Fibroblast of pulmonary artery (primary cell): ENCODE data around the gene TBC1D20.
A peak's percentile ranks its signal among the peaks of the same experiment; 100 is the strongest.
"Not testable (repeated sequence)": the region's sequence is repeated elsewhere in the genome, so short reads cannot be mapped to it uniquely, and the experiment has no call there.

Experiments used
- DNase-seq: peaks from one replicate; pipeline ENCODE4 v3.0.0-alpha.2; 2010; ENCODE audit warnings: low read depth
- H3K4me3 ChIP-seq: replicated peaks from 2 replicates; pipeline ENCODE4 v1.5.1; 2011; ENCODE audit warnings: low read depth, mild to moderate bottlenecking, control low read depth, low read length, moderate library complexity
- CTCF ChIP-seq: IDR thresholded peaks from 2 replicates; pipeline ENCODE4 v1.5.1; 2011; ENCODE audit warnings: mild to moderate bottlenecking, control low read depth, low read length, inconsistent platforms; ENCODE audit errors: missing control alignments

Gene TBC1D20

DNA sequence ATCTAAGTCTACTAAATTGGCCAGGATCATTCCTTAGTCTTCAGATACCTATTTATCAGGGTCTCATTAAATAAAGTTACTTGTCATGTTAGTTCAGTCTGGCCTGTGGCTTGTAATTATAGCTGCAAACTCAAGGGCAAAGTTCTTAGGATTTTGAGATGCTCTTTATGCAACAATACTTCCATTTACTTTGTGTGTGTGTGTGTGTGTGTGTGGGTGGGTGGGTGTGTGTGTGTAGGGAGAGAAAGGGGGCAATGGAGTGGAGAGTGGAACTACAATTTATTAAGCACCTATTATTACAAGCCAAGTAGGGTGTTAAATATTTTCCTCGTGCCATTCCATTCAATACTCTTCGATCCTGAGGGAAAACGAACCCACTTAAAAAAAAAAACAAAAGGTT, 17.7 kb upstream of the TBC1D20 start:
- no peak for TF ChIP-seq CTCF
- DNase-seq: no peak
- H3K4me3 ChIP-seq: no peak overlapping the region

DNA sequence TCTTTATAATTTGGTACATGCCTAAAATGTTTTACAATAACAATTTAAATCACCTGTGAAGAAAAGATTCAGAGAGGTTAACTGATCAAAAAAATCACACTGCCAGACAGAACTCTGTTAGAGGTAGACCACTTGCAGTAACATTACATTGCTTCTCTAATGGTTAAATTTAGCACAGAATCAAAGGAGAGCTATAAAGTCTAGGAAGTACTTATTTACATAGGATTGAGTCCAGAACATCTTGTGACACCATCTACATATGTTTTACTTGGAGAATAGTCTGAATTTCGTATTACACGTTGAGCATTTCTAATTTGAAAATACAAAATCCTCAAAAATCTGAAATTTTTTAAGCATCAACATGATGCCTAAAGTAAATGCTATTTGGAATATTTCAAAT, 17.2 kb upstream of the TBC1D20 start:
- peak; percentile 17 for DNase-seq
- no peak overlapping the region for H3K4me3 ChIP-seq
- no peak for TF ChIP-seq CTCF

DNA sequence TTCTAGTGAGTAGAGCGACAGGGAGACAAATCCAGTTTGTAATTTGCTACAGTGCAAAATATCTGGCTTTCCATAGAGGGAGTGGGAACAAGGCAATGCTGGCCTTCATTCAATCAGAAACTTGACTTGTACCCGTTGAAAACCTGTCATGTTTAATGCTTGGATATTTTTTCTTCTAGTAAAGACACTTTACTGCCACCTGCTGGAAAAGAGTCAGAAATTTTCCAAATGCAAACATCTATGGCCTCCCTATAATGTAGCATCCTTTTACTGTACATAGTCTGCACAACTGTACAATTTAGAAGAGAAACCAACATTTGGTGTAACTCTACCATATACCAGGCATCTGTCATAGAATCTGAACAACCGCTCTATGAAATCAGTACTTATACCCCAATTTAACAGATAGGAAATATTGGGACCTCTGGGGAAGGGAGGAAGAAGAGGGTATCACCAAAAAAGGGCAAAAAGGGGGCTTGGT, 16.7 kb upstream of the TBC1D20 start:
- no peak overlapping the region for H3K4me3 ChIP-seq
- peak; percentile 79 for DNase-seq
- TF ChIP-seq CTCF: peak; percentile 64

DNA sequence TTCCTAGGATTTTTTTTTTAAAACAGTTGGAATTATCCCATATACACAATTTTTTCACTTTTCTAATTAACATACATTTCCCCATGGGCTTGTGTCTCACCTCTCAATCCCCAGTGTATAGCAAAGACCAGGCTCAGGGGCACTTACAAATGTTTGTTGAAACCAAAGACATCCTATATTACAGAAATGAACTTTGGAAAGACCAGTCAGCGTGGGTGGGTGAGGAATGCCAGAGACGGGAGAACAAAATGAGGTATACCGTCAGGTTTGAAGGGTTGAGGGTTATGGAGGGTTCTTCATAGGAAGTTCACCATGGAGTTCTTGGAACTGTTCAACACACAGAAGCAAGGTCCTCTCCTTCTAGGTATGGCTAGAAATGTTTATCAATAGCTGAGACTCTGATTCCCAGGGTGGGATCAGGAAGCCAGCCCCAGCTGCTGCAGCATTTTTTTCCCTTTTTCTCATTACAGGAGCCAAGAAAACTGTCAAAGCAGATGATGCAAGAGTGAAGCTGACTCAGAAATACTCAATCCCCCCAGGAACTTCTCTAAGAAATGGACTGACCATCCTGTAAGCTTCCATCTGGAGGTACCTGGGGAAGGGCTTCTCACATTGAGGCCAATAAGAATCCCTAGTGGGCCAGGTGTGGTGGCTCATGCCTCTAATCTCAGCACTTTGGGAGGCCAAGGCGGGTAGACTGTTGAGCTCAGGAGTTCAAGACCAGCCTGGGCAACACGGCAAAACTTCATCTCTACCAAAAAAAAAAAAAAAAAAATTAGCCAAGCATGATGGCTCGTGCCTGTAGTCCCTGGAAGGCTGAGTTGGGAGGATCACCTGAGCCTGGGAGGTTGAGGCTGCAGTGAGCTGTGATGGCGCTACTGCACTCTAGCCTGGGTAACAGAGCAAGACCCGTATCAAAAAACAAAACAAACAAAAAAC, 15.9 kb upstream of the TBC1D20 start:
- no peak for TF ChIP-seq CTCF
- peak; percentile 85 for DNase-seq
- H3K4me3 ChIP-seq: no peak overlapping the region

DNA sequence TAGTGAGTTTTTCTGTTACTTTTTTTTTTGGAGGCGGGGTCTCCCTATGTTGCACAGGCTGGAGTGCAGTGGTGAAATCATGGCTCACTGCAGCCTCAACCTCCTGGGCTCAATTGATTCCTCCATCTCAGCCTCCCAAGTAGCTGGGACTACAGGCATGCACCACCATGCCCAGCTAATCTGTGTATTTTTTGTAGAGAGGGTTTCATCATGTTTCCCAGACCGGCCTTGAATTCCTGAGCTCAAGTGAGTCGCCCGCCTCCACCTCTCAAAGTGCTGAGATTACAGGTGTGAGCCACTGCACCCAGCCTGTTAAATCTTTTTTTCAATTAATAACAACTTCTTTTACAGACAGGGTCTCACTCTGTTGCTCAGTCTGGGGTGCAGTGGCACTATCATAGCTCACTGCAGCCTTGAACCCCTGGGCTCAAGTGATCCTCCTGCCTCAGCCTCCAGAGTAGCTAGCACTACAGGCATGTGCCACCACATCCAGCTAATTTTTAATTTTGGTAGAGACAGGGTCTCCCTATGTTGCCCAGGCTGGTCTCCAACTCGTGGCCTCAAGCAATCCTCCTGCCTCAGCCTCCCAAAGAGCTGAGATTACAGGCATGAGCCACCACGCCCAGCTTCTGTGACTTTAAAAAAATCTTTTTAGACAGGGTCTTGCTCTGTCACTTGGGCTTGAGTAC, 14.4 kb upstream of the TBC1D20 start:
- H3K4me3 ChIP-seq, DNase-seq: not testable (repeated sequence)

- H3K4me3 ChIP-seq: no peak overlapping the region
- DNase-seq: no peak
- TF ChIP-seq CTCF: no peak
Observed at GRCh38 chr20:475463-476357, 13.4 kb upstream of the TBC1D20 start.

DNA sequence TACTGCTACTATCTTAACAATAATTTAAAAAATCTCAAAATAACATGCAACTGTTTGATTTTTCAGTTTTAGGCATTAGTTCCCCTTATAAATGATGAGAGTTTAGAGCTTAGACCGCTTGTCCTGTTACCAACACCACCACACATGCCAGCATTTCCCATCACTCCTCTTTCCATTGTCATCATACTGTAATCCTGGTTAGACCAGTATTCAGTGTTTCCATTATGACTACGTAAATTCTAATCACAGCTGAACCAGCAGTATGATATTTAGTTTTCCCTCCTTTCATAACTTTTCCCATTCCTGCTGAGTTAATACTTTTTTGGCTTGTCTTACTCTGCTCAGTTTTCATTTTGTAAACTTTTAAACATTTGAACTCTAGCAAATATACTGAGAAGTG, 12.2 kb upstream of the TBC1D20 start:
- H3K4me3 ChIP-seq: no peak overlapping the region
- TF ChIP-seq CTCF: no peak
- no peak for DNase-seq
